GM18520 (cell line): Measurements from ENCODE around the gene IZUMO4.

ENCODE experiments used
- ATAC-seq: cut with Tn5 transposase; IDR thresholded peaks from one replicate; pipeline ENCODE4 v1.9.1; 2021; ENCODE audit not compliant: unreplicated experiment

Gene IZUMO4

DNA sequence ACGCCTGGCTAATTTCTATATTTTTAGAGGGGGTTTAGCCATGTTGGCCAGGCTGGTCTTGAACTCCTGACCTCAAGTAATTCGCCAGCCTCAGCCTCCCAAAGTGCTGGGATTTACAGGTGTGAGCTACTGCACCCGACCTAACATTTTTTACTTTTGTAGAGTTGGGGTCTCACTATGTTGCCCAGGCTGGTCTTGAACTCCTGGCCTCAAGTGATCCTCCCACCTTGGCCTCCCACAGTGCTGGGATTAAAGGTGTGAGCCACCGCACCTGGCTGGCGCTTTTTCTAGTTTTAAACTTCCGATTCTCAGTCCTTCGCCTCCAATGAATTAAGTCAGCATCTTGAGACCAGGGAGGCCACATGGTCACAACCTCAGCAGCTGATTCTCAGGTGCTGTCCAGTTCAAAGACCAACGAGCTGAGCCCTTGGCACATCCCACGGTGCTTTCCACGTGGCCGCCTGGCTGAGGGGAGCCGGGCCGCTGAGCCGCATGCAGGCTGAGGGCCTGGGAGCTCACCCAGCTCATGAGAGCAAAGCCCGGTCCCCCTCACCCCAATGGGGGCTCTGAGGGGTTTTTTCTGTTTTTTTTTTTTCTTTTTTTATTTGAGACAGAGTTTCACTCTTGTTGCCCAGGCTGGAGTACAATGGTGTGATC, 45.6 kb downstream of the IZUMO4 start:
- ATAC-seq = no peak

DNA sequence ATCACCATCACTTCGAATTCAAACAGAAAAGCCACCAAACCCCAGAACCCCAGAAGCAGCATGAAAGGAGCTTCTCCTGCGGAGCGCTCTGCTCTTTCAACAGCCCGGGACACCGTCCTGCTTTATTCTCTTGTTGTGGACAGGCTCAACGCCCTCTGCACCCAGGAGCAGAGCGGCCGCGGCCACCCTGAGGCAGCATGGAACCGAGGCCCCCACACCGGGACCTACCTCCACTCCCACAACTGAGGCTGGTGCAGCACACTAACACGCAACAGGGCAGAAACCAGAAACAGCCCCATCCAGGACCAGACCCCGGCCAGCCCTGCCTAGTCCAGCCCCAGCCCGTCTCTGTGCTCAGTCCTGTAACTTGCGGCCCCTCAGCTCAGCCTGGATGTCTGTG, 47.5 kb downstream of the IZUMO4 start:
- ATAC-seq = no peak

DNA sequence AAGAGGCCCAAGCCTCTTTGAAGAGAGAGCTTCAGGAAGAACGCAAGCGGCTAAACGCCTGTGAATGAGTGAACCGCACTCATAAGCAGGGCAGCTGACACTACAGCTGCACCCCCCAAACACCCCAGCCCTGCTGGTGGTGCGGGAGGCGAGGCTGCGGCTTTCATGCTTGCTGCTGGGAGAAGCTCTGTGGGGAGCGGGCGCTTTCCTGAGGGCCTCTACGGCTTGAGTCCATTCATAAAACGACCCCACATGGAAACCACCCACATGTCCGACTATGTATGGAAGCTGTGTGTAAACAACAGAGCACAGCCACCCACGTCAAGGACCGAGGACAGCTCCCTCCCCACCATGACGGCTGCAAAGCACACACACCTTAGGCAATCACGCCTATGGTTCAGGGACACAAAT, 49.1 kb downstream of the IZUMO4 start:
- ATAC-seq = no peak

DNA sequence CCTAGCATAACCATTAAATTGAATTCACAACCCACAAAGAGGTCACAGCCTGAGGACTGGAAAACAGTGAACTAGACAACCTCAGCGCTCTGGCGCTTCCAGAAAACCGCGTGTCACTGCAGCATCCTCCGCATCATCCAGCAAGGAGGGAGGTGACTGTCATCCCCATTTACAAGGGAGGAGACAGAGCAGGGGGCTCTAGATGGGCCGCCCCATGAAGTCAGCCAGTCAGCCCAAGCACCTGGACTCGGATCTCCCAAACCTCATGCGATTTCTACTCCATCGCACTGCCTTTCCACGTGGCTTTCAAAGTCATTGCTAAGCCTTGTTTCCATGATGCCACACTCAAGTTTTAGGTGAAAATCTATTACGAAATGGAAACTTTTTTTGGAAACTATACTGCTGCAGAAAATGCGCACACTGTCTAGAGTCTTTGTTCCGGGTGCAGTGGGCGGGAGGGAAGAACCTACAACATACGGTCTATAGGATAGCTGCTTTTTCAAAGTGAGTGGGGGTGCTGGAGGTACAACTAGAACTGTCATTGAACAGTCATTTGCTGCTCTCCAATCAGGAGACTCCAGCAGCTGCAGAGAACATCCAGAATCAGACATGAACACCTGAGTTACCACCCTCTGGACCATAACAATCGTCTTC, 51.9 kb downstream of the IZUMO4 start:
- ATAC-seq = no peak
